IMR-90 (cell line): ENCODE data around the gene TMEM145. TPM values are rescaled to one million over a fixed set of nuclear protein-coding genes. Genes with fewer than 3 reads are reported as not detected.
A peak's percentile ranks its signal among the peaks of the same experiment; 100 is the strongest.

Source experiments
- ATAC-seq: fragments of 200-7000 bp; cut with Tn5 transposase; 2 replicates; pipeline ENCODE4 v1.9.1; 2020; ENCODE audit warnings: low read depth, mild to moderate bottlenecking, moderate library complexity
- BruUV-seq: library from RNA; stranded (reverse); fragments of 400-500 nt; replicated peaks from 2 replicates; lab custom pipeline; 2021; lab: Mats Ljungman, UMichigan
- CTCF ChIA-PET: fragments of 300-600 bp; formaldehyde crosslinking; extraction: SDS; loops from one replicate; lab custom pipeline; 2021; ENCODE audit warnings: antibody characterized with exemption; lab: Yijun Ruan, JAX
- POLR2A ChIA-PET: fragments of 300-600 bp; sonication (Branson Sonifier 250); formaldehyde crosslinking; loops from one replicate; lab custom pipeline; 2022; ENCODE audit warnings: antibody characterized with exemption; ENCODE audit not compliant: unreplicated experiment; lab: Charles Lee
- DNase-seq: peaks from one replicate; pipeline ENCODE4 v3.0.0; 2013
- H2AFZ ChIP-seq: replicated peaks from 2 replicates; pipeline ENCODE3; 2013; ENCODE audit warnings: low read length, mild to moderate bottlenecking; ENCODE audit not compliant: poor library complexity
- H2AK5ac ChIP-seq: 2 replicates; pipeline ENCODE4 v1.6.1; 2013; ENCODE audit warnings: low read depth, low read length, inconsistent platforms
- H2AK9ac ChIP-seq: replicated peaks from 2 replicates; pipeline ENCODE3; 2013; ENCODE audit warnings: mild to moderate bottlenecking, low read depth, low read length, moderate library complexity; ENCODE audit not compliant: poor library complexity
- H2BK120ac ChIP-seq: 2 replicates; pipeline ENCODE4 v1.6.1; 2013; ENCODE audit warnings: low read depth, low read length, inconsistent platforms
- H2BK15ac ChIP-seq: 3 replicates; pipeline ENCODE4 v1.6.1; 2013; ENCODE audit warnings: low read depth, low read length, inconsistent platforms
- H2BK20ac ChIP-seq: 2 replicates; pipeline ENCODE4 v1.6.1; 2013; ENCODE audit warnings: low read depth, mild to moderate bottlenecking, inconsistent platforms, low read length, moderate library complexity
- H2BK5ac ChIP-seq: 2 replicates; pipeline ENCODE4 v1.6.1; 2013; ENCODE audit warnings: mild to moderate bottlenecking, low read depth, low read length, inconsistent platforms; ENCODE audit not compliant: poor library complexity, severe bottlenecking
- H3K14ac ChIP-seq: replicated peaks from 2 replicates; pipeline ENCODE4 v1.6.1; 2013; ENCODE audit warnings: low read depth, low read length, inconsistent platforms
- H3K18ac ChIP-seq: 2 replicates; pipeline ENCODE4 v1.6.1; 2013; ENCODE audit warnings: low read depth, low read length, control low read depth
- H3K23ac ChIP-seq: 2 replicates; pipeline ENCODE4 v1.6.1; 2013; ENCODE audit warnings: low read depth, low read length, inconsistent platforms
- H3K27ac ChIP-seq: 2 replicates; pipeline ENCODE4 v1.5.1; 2013; ENCODE audit warnings: mild to moderate bottlenecking, control low read depth, low read length; ENCODE audit not compliant: insufficient read depth
- H3K27me3 ChIP-seq: 2 replicates; pipeline ENCODE4 v1.6.1; 2013; ENCODE audit warnings: low read length; ENCODE audit not compliant: control insufficient read depth, insufficient read depth
- H3K36me3 ChIP-seq: 2 replicates; pipeline ENCODE4 v1.6.1; 2013; ENCODE audit warnings: low read length, mixed read lengths; ENCODE audit not compliant: control insufficient read depth, insufficient read depth
- H3K4ac ChIP-seq: 2 replicates; pipeline ENCODE4 v1.6.1; 2013; ENCODE audit warnings: low read depth, low read length, inconsistent platforms
- H3K4me1 ChIP-seq: 2 replicates; pipeline ENCODE4 v1.6.1; 2013; ENCODE audit warnings: low read length, mixed read lengths; ENCODE audit not compliant: control insufficient read depth, insufficient read depth
- H3K4me2 ChIP-seq: 2 replicates; pipeline ENCODE4 v1.6.1; 2013; ENCODE audit warnings: low read depth, mild to moderate bottlenecking, control low read depth, low read length, moderate library complexity
- H3K4me3 ChIP-seq: 2 replicates; pipeline ENCODE4 v1.5.1; 2013; ENCODE audit warnings: low read depth, mild to moderate bottlenecking, control low read depth, low read length, moderate library complexity; ENCODE audit not compliant: insufficient read depth
- H3K56ac ChIP-seq: 2 replicates; pipeline ENCODE4 v1.6.1; 2013; ENCODE audit warnings: low read length, inconsistent platforms; ENCODE audit not compliant: insufficient read depth; ENCODE audit errors: extremely low read depth
- H3K79me1 ChIP-seq, 2 experiments: 2 replicates each; pipeline ENCODE4 v1.6.1; 2013; ENCODE audit warnings: low read length in 2 of 2, inconsistent platforms in 1 of 2, low read depth in 1 of 2
- H3K9ac ChIP-seq: 2 replicates; pipeline ENCODE4 v1.6.1; 2013; ENCODE audit warnings: low read depth, low read length, control low read depth
- H3K9me1 ChIP-seq: 2 replicates; pipeline ENCODE4 v1.6.1; 2013; ENCODE audit warnings: low read length, inconsistent platforms; ENCODE audit not compliant: insufficient read depth
- H3K9me3 ChIP-seq: 2 replicates; pipeline ENCODE4 v1.6.1; 2013; ENCODE audit warnings: low read length; ENCODE audit not compliant: control insufficient read depth, insufficient read depth
- H4K20me1 ChIP-seq: 2 replicates; pipeline ENCODE4 v1.6.1; 2013; ENCODE audit warnings: low read length, inconsistent platforms; ENCODE audit not compliant: insufficient read depth
- H4K5ac ChIP-seq: 2 replicates; pipeline ENCODE4 v1.6.1; 2013; ENCODE audit warnings: mild to moderate bottlenecking, low read depth, low read length, control low read depth
- H4K8ac ChIP-seq, 2 experiments: 2 replicates each; pipeline ENCODE4 v1.6.1; 2013; ENCODE audit warnings: low read depth in 2 of 2, low read length in 2 of 2, control low read depth in 1 of 2, inconsistent platforms in 1 of 2
- H4K91ac ChIP-seq: 2 replicates; pipeline ENCODE4 v1.6.1; 2013; ENCODE audit warnings: low read depth, low read length, inconsistent platforms; ENCODE audit not compliant: insufficient read depth
- BHLHE40 ChIP-seq: fragments of 150-350 bp; IDR thresholded peaks from 2 replicates; pipeline ENCODE4 v1.6.1; 2016; ENCODE audit warnings: mild to moderate bottlenecking, low read depth, low read length
- CEBPB ChIP-seq: IDR thresholded peaks from 2 replicates; pipeline ENCODE4 v1.6.1; 2012; ENCODE audit warnings: low read depth, low read length, improper control_type of control experiment
- CHD1 ChIP-seq: IDR thresholded peaks from 2 replicates; pipeline ENCODE4 v1.6.1; 2012; ENCODE audit warnings: low read depth, low read length, improper control_type of control experiment
- CTCF ChIP-seq: conservative IDR thresholded peaks from 2 replicates; pipeline ENCODE4 v1.5.1; 2012; ENCODE audit warnings: mild to moderate bottlenecking, low read depth, low read length, improper control_type of control experiment
- ELK1 ChIP-seq: fragments of 150-350 bp; IDR thresholded peaks from 2 replicates; pipeline ENCODE4 v1.6.1; 2016; ENCODE audit warnings: low read depth, mild to moderate bottlenecking, low read length, moderate library complexity, borderline replicate concordance
- FOS ChIP-seq: fragments of 150-350 bp; IDR thresholded peaks from 2 replicates; pipeline ENCODE4 v1.6.1; 2016; ENCODE audit warnings: low read depth, low read length
- MAFK ChIP-seq: IDR thresholded peaks from 2 replicates; pipeline ENCODE4 v1.6.1; 2012; ENCODE audit warnings: low read depth, low read length, improper control_type of control experiment
- MAZ ChIP-seq: IDR thresholded peaks from 2 replicates; pipeline ENCODE4 v1.6.1; 2012; ENCODE audit warnings: low read depth, mild to moderate bottlenecking, low read length, improper control_type of control experiment, moderate library complexity, borderline replicate concordance
- MXI1 ChIP-seq: IDR thresholded peaks from 2 replicates; pipeline ENCODE4 v1.6.1; 2012; ENCODE audit warnings: low read depth, mild to moderate bottlenecking, low read length, moderate library complexity, borderline replicate concordance
- NFE2L2 ChIP-seq: fragments of 150-350 bp; IDR thresholded peaks from 2 replicates; pipeline ENCODE4 v1.6.1; 2016; ENCODE audit warnings: low read depth, mild to moderate bottlenecking, low read length
- POLR2A ChIP-seq: IDR thresholded peaks from 2 replicates; pipeline ENCODE4 v1.6.1; 2012; ENCODE audit warnings: mild to moderate bottlenecking, low read depth, low read length
- RAD21 ChIP-seq: IDR thresholded peaks from 2 replicates; pipeline ENCODE4 v1.6.1; 2012; ENCODE audit warnings: low read length, improper control_type of control experiment
- RCOR1 ChIP-seq: IDR thresholded peaks from 2 replicates; pipeline ENCODE4 v1.6.1; 2012; ENCODE audit warnings: mild to moderate bottlenecking, low read length, improper control_type of control experiment; ENCODE audit not compliant: insufficient replicate concordance
- RFX5 ChIP-seq: IDR thresholded peaks from 2 replicates; pipeline ENCODE4 v1.8.0; 2012; ENCODE audit warnings: low read depth, mild to moderate bottlenecking, low read length, moderate library complexity
- SMC3 ChIP-seq: fragments of 150-350 bp; IDR thresholded peaks from 2 replicates; pipeline ENCODE4 v1.6.1; 2016; ENCODE audit warnings: low read depth, mild to moderate bottlenecking, antibody characterized with exemption, low read length, moderate library complexity
- USF2 ChIP-seq: fragments of 150-350 bp; IDR thresholded peaks from 2 replicates; pipeline ENCODE4 v1.6.1; 2017; ENCODE audit warnings: mild to moderate bottlenecking, antibody characterized with exemption, low read length, low read depth
- WGBS, 2 experiments: methylation state at CpG; one replicate each; pipeline versions ENCODE4 v1.1.5 to v1.1.7; 2013; ENCODE audit warnings: missing lambda C conversion rate in 2 of 2; ENCODE audit not compliant: insufficient read length in 1 of 2; ENCODE audit errors: extremely low coverage in 2 of 2; 5-methylcytosine and 5-hydroxymethylcytosine counted together
- dilution Hi-C: fragments of 300-500 bp; cut with HindIII; formaldehyde crosslinking; loops from one replicate; pipeline ENCODE4 v1.14.3; 2018; ENCODE audit warnings: low sequenced_read_pairs; ENCODE audit not compliant: unreplicated experiment
- in situ Hi-C: fragments of 300-500 bp; cut with MboI; formaldehyde crosslinking; loops from 3 replicates; pipeline ENCODE4 v1.14.3; 2019; ENCODE audit warnings: low sequenced_read_pairs, inconsistent platforms, mixed read lengths
- intact Hi-C: fragments of 100-400 bp; cut with micrococcal nuclease; formaldehyde crosslinking; loops from 2 replicates; pipeline ENCODE4 v1.10.0; 2022
- polyA plus RNA-seq, 3 experiments: library from polyadenylated mRNA; depleted of rRNA; stranded (reverse); fragments of >200 nt; gene quantifications; 2 replicates each; pipeline ENCODE4 v1.2.3, GENCODE V29; 2012; ENCODE audit warnings: low replicate concordance in 1 of 3
- total RNA-seq: library from RNA; depleted of rRNA; stranded (reverse); fragments of >200 nt; gene quantifications from 2 replicates; pipeline ENCODE4 v1.2.3, GENCODE V29; 2012

The TMEM145 gene
- total and polyA plus RNA-seq, 2 of the 4 experiments (the other 2 are of a cell fraction) = under 0.01 to 0.41 TPM

GRCh38 chr19:42366673-42367072 is 53.6 kb downstream of the TMEM145 start:
- Histone ChIP-seq H3K27ac (no peak overlapping the region), H3K18ac (no peak overlapping the region), H3K4ac (no peak overlapping the region), H3K36me3 (peaks cover 26% of the 10 kb centered on the region), H3K9me1 (peaks cover 6% of the 10 kb centered on the region), H2BK15ac (no peak overlapping the region), H4K20me1 (peaks cover 3% of the 10 kb centered on the region; the same call in 1 of the 2 replicates), H3K9ac (no peak overlapping the region), H3K4me3 (no peak overlapping the region), H2AFZ (no peak overlapping the region), H3K23ac (no peak overlapping the region), H2BK20ac (no peak overlapping the region), H2BK5ac (no peak overlapping the region), H3K9me3 (peaks cover 2% of the 10 kb centered on the region; the same call in 1 of the 2 replicates), H2AK5ac (no peak overlapping the region), H4K8ac (no peak overlapping the region), H4K5ac (no peak overlapping the region), H3K27me3 (no peaks in the 10 kb centered on the region), H3K14ac (no peak overlapping the region), H2AK9ac (peak overlapping the region; percentile 28), H3K56ac (no peak overlapping the region), H3K4me1 (peaks cover 2% of the 10 kb centered on the region; the same call in 1 of the 2 replicates), H4K91ac (no peak overlapping the region), H2BK120ac (no peak overlapping the region), H3K79me1 (no peaks in the 10 kb centered on the region), H3K4me2 (no peak overlapping the region)
- intact Hi-C loops (no loop called here), dilution Hi-C loops (no loop called here), in situ Hi-C loops (no loop called here)
- ATAC-seq (no peak; the same call in 1 of the 2 replicates), DNase-seq (no peak)
- BruUV-seq = no TSS peak
- 80% methylated on average over 1 of the region's 1 CpG; no CpG with 5 or more reads in 1 of the 2 experiments for WGBS, 2 experiments
- CTCF ChIA-PET = no interaction called here
- POLR2A ChIA-PET = interaction anchor here (0.5 kb wide), 1 partner anchor 13 kb away, joined by 3 read pairs; no protein-coding TSS in a partner anchor
- TF ChIP-seq BHLHE40 (no peak), SMC3 (no peak), RCOR1 (no peak), RFX5 (no peak), MXI1 (no peak), NFE2L2 (no peak), MAZ (no peak), CEBPB (no peak), USF2 (no peak), CTCF (no peak), CHD1 (no peak), ELK1 (no peak), FOS (no peak), POLR2A (no peak), MAFK (no peak), RAD21 (no peak)
